Neural cell (in vitro differentiated cells): ENCODE measurements around the gene SEPTIN2.

Experiments
- EP300 ChIP-seq: fragments of 450-650 bp; conservative IDR thresholded peaks from 2 replicates; pipeline ENCODE4 v1.6.1; 2014; ENCODE audit warnings: antibody characterized with exemption, mild to moderate bottlenecking, moderate library complexity; ENCODE audit not compliant: poor library complexity, severe bottlenecking
- EZH2 ChIP-seq: fragments of 200-600, 300-800 bp; shearing (Covaris generic), sonication (generic); IDR thresholded peaks from 2 replicates; pipeline ENCODE4 v1.6.1; 2014; ENCODE audit warnings: antibody characterized with exemption, low read length, borderline replicate concordance, mild to moderate bottlenecking; ENCODE audit not compliant: insufficient read depth, poor library complexity, severe bottlenecking
- MXI1 ChIP-seq: fragments of 450-650 bp; conservative IDR thresholded peaks from 2 replicates; pipeline ENCODE4 v1.6.1; 2014; ENCODE audit warnings: antibody characterized with exemption, mild to moderate bottlenecking; ENCODE audit not compliant: poor library complexity, severe bottlenecking
- POLR2AphosphoS5 ChIP-seq: IDR thresholded peaks from 2 replicates; pipeline ENCODE4 v1.6.1; 2012
- RAD21 ChIP-seq: fragments of 450-650 bp; conservative IDR thresholded peaks from 2 replicates; pipeline ENCODE4 v1.6.1; 2014; ENCODE audit warnings: antibody characterized with exemption, mild to moderate bottlenecking, moderate library complexity
- SMC3 ChIP-seq: fragments of 450-650 bp; conservative IDR thresholded peaks from 2 replicates; pipeline ENCODE4 v1.6.1; 2014; ENCODE audit warnings: antibody characterized with exemption, mild to moderate bottlenecking, moderate library complexity; ENCODE audit not compliant: poor library complexity
- TAF1 ChIP-seq: IDR thresholded peaks from 2 replicates; pipeline ENCODE4 v1.6.1; 2012; ENCODE audit warnings: low read depth
- TF ChIP-seq, protein P1 (sequence below): fragments of 450-650 bp; IDR thresholded peaks from 2 replicates; pipeline ENCODE4 v1.5.1; 2014; ENCODE audit warnings: antibody characterized with exemption, mild to moderate bottlenecking, moderate library complexity; ENCODE audit not compliant: poor library complexity, severe bottlenecking
- TF ChIP-seq, protein P2 (sequence below): IDR thresholded peaks from 2 replicates; pipeline ENCODE4 v1.6.1; 2012; ENCODE audit warnings: borderline replicate concordance

DNA sequence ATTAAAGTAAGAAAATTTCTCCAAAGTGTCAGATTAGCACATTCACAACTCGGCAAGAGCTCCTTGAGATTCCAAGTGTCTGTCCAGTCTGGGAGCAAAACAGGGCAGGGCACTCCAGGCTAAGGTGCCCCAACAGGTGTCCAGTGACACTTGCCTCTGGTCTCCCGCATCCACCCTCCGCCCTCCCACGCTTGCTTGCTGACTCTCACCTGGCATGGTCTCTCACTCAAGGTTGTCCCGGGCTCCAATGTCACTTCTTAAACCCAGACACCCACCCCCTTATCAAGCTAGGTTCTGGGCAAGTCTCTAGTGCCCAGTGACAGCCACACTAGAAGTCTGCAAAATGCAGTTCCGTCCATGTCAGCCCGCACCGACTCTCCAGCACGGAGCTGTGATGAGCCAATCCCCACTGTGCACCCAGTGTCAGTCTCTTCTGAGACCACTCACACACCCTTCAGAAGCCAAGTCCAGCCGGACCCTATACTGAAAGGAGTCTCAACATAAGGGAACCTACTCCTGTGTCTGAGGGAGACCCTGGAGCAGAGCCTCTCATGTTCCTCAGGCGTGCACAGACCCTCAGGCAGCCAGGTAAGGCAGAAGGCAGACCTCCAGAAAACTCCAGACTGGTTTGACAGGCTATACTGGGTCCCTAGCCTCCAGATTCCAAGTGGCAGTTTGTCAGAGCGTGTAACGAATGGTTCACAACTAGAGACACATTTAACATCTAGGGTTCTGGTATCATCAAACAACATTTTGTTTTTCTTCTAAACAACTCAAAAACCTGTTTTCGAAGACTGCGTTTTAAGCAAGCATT, 45.8 kb upstream of the SEPTIN2 start:
- TF ChIP-seq, protein P1, sequence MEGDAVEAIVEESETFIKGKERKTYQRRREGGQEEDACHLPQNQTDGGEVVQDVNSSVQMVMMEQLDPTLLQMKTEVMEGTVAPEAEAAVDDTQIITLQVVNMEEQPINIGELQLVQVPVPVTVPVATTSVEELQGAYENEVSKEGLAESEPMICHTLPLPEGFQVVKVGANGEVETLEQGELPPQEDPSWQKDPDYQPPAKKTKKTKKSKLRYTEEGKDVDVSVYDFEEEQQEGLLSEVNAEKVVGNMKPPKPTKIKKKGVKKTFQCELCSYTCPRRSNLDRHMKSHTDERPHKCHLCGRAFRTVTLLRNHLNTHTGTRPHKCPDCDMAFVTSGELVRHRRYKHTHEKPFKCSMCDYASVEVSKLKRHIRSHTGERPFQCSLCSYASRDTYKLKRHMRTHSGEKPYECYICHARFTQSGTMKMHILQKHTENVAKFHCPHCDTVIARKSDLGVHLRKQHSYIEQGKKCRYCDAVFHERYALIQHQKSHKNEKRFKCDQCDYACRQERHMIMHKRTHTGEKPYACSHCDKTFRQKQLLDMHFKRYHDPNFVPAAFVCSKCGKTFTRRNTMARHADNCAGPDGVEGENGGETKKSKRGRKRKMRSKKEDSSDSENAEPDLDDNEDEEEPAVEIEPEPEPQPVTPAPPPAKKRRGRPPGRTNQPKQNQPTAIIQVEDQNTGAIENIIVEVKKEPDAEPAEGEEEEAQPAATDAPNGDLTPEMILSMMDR = no peak
- TF ChIP-seq POLR2AphosphoS5 = no peak
- TF ChIP-seq RAD21 = no peak
- no peak for TF ChIP-seq EP300
- no peak for TF ChIP-seq MXI1
- no peak for TF ChIP-seq EZH2
- no peak for TF ChIP-seq TAF1
- TF ChIP-seq, protein P2, sequence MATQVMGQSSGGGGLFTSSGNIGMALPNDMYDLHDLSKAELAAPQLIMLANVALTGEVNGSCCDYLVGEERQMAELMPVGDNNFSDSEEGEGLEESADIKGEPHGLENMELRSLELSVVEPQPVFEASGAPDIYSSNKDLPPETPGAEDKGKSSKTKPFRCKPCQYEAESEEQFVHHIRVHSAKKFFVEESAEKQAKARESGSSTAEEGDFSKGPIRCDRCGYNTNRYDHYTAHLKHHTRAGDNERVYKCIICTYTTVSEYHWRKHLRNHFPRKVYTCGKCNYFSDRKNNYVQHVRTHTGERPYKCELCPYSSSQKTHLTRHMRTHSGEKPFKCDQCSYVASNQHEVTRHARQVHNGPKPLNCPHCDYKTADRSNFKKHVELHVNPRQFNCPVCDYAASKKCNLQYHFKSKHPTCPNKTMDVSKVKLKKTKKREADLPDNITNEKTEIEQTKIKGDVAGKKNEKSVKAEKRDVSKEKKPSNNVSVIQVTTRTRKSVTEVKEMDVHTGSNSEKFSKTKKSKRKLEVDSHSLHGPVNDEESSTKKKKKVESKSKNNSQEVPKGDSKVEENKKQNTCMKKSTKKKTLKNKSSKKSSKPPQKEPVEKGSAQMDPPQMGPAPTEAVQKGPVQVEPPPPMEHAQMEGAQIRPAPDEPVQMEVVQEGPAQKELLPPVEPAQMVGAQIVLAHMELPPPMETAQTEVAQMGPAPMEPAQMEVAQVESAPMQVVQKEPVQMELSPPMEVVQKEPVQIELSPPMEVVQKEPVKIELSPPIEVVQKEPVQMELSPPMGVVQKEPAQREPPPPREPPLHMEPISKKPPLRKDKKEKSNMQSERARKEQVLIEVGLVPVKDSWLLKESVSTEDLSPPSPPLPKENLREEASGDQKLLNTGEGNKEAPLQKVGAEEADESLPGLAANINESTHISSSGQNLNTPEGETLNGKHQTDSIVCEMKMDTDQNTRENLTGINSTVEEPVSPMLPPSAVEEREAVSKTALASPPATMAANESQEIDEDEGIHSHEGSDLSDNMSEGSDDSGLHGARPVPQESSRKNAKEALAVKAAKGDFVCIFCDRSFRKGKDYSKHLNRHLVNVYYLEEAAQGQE = no peak
- no peak for TF ChIP-seq SMC3
